K562 (cell line): ENCODE results near the gene KRTAP10-9. TPM values are rescaled to one million over a fixed set of nuclear protein-coding genes. Genes with fewer than 3 reads are reported as not detected.
A peak's percentile ranks its signal among the peaks of the same experiment; 100 is the strongest.

Source experiments
- BRD4 ChIP-seq: fragments of 200-600 bp; sonication (generic); IDR thresholded peaks from 2 replicates; pipeline ENCODE4 v1.6.1; 2017; ENCODE audit warnings: inconsistent platforms
- CHD7 ChIP-seq: fragments of 200-600 bp; sonication (generic); IDR thresholded peaks from one replicate; pipeline ENCODE4 v1.6.1; 2012; ENCODE audit warnings: mild to moderate bottlenecking, low read depth, low read length, inconsistent platforms
- HSF4 ChIP-seq: fragments of 250-450 bp; sonication (Bioruptor Pico); IDR thresholded peaks from 2 replicates; pipeline ENCODE4 v2.1.2; 2022; ENCODE audit warnings: mild to moderate bottlenecking, moderate library complexity, borderline replicate concordance
- MECOM ChIP-seq: fragments of 250-450 bp; sonication (Bioruptor Pico); IDR thresholded peaks from 2 replicates; pipeline ENCODE4 v1.8.0; 2022; ENCODE audit warnings: inconsistent platforms
- NEUROD1 ChIP-seq: fragments of 150-350 bp; IDR thresholded peaks from 2 replicates; pipeline ENCODE4 v1.6.1; 2014; ENCODE audit warnings: borderline replicate concordance, low read length, low read depth; ENCODE audit not compliant: partially characterized antibody
- POLR2AphosphoS2 ChIP-seq: IDR thresholded peaks from 2 replicates; pipeline ENCODE4 v1.6.1; 2012; ENCODE audit warnings: low read length, improper control_type of control experiment
- SRSF3 ChIP-seq: fragments of 200-400 bp; formaldehyde crosslinking; IDR thresholded peaks from 2 replicates; pipeline ENCODE4 v1.6.1; 2016; ENCODE audit warnings: mild to moderate bottlenecking, low read length, moderate library complexity; ENCODE audit not compliant: insufficient read depth
- ZBTB1 ChIP-seq: sonication (generic); formaldehyde crosslinking; IDR thresholded peaks from 2 replicates; pipeline ENCODE4 v1.8.1; 2023; ENCODE audit warnings: missing genetic modification reagents, low read depth, mild to moderate bottlenecking, borderline replicate concordance
- ZKSCAN3 ChIP-seq: fragments of 250-450 bp; sonication (Bioruptor Pico); IDR thresholded peaks from 2 replicates; pipeline ENCODE4 v1.4.0; 2020
- ZNF398 ChIP-seq: fragments of 250-450 bp; sonication (Bioruptor Pico); IDR thresholded peaks from 2 replicates; pipeline ENCODE4 v1.8.0; 2021; ENCODE audit warnings: moderate library complexity, mild to moderate bottlenecking, inconsistent platforms
- ZNF41 ChIP-seq: fragments of 250-450 bp; sonication (Bioruptor Pico); conservative IDR thresholded peaks from 2 replicates; pipeline ENCODE4 v1.4.0; 2020; ENCODE audit warnings: mild to moderate bottlenecking
- ZNF717 ChIP-seq: fragments of 250-450 bp; sonication (Bioruptor Pico); IDR thresholded peaks from 2 replicates; pipeline ENCODE4 v1.5.0; 2021
- polyA plus RNA-seq, 8 experiments: library from polyadenylated mRNA; depleted of rRNA in 4 of 8; stranded (reverse) in 5 of 8; unstranded in 3 of 8; fragments of >200 nt; fragmentation: Nextera tagmentation in 2 of 8; fragmentation: Illumina TruSeq in 1 of 8; extraction: Ambion mirVana in 2 of 8; extraction: Trizol in 1 of 8; gene quantifications; 2 replicates each; pipeline versions ENCODE4 v1.2.1 to v1.2.3, GENCODE V29; 2011 to 2014; ENCODE audit warnings: inconsistent platforms in 1 of 8, missing spikeins in 1 of 8
- total RNA-seq, 7 experiments: library from RNA; depleted of rRNA in 6 of 7; stranded (reverse); fragments of >200 nt in 6 of 7; fragmentation: Illumina TruSeq in 2 of 7; extraction: Trizol in 2 of 7; gene quantifications; 2 replicates each; pipeline versions ENCODE4 v1.2.1 to v1.2.3, GENCODE V29; 2011 to 2021; ENCODE audit warnings: low replicate concordance in 1 of 7

Gene KRTAP10-9
- total and polyA plus RNA-seq, 9 of the 15 experiments (the other 6 are each of a cell fraction or from before 2014, with no cell fraction given), result not detected

DNA sequence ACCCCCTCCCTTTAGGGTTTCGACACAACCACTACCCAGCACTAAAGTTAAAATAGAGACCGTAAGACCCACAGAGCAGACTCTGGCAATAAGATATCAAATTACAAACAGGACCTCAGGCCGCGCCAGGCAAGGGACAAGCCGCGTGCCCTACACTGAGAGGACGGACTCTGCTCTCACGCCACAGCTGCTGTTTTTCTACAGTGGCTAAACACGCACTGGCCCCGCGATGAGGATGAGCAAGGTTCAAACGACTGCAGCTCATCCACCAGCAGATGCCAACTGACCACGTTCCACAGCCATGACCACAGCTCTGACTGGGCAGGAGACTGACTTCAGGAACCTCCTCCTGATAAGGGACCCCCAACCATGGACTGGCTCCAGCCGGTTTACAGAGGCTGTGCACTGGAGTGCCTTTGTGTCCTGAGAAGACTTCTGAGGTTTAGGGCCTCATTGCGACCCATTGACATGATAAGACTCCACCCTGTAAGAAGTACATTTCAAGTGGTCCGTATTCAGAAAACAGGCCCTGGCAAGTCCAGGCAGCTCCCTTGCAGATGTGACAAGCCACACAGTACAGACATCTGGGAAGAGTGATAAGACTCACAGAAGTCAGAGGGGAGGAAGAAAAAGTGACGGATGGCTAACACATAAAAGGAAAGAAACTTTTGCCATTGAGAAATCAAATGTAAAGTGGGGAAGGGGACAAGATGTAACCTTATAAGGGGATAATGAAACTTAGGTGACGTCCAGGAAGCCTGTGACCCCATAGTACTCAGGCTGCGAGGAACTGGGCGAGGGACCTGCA is 33.1 kb upstream of the KRTAP10-9 start (continued):
- TF ChIP-seq CHD7, result no peak
- TF ChIP-seq ZNF41 (CRISPR knock-in tag), result no peak
- TF ChIP-seq ZKSCAN3 (CRISPR knock-in tag), result no peak
- TF ChIP-seq ZBTB1, result no peak
- no peak for TF ChIP-seq HSF4 (CRISPR knock-in tag)
- no peak for TF ChIP-seq POLR2AphosphoS2
- TF ChIP-seq SRSF3, result no peak
- no peak for TF ChIP-seq BRD4
- no peak for TF ChIP-seq ZNF398 (CRISPR knock-in tag)
- 0 out of 2 replicates have a peak, but pooled peaks have one; percentile 29 for TF ChIP-seq MECOM (CRISPR knock-in tag)
- TF ChIP-seq NEUROD1, result no peak
- no peak for TF ChIP-seq ZNF717
